Motor neuron (in vitro differentiated cells): ENCODE results near the gene PDE3A. TPM values are rescaled to one million over a fixed set of nuclear protein-coding genes. Genes with fewer than 3 reads are reported as not detected.

ENCODE experiments used
- ATAC-seq, 8 experiments: fragments of 200-7000 bp; cut with Tn5 transposase; replicated peaks in 6 of 8; 2 replicates each; pipeline ENCODE4 v1.8.0; 2021; ENCODE audit warnings: mild to moderate bottlenecking in 8 of 8, moderate library complexity in 8 of 8
- H3K27ac ChIP-seq, 2 donors: fragments of 250-450 bp; sonication (Bioruptor Pico); 2 replicates each; pipeline ENCODE4 v1.9.0; 2021; ENCODE audit warnings: antibody characterized with exemption in 2 of 2, mild to moderate bottlenecking in 2 of 2, moderate library complexity in 1 of 2
- H3K4me1 ChIP-seq, 2 donors: fragments of 250-450 bp; sonication (Bioruptor Pico); replicated peaks in 1 of 2; 2 replicates each; pipeline ENCODE4 v1.6.1; 2021; ENCODE audit warnings: antibody characterized with exemption in 2 of 2, mild to moderate bottlenecking in 2 of 2, moderate library complexity in 1 of 2
- H3K4me3 ChIP-seq, 5 donors: fragments of 250-450 bp; sonication (Bioruptor Pico); 2 replicates each; pipeline ENCODE4 v1.9.0; 2021; ENCODE audit warnings: antibody characterized with exemption in 5 of 5, mild to moderate bottlenecking in 5 of 5, moderate library complexity in 4 of 5
- WGBS, 10 experiments: fragments of 450-650 bp; shearing (Covaris generic); methylation state at CpG; one replicate each; pipeline ENCODE4 v1.0.0; 2022; 5-methylcytosine and 5-hydroxymethylcytosine counted together
- in situ Hi-C, 9 experiments: fragments of 400-800 bp; cut with MboI; loops; one replicate each; pipeline ENCODE4 v1.15.0; 2021; ENCODE audit warnings: low sequenced_read_pairs in 9 of 9, low pct_unique_long_range_greater_than_20kb in 2 of 9; ENCODE audit not compliant: unreplicated experiment in 9 of 9
- total RNA-seq, 8 experiments: library from RNA; unstranded; fragments of 300-600 nt; gene quantifications; 2 replicates each; pipeline versions ENCODE4 v1.2.3 to v1.2.4, GENCODE V29; 2022

PDE3A gene
- total RNA-seq, 8 experiments from 2014 or later: 0.41 to 18.7 (median 5.6) TPM

DNA sequence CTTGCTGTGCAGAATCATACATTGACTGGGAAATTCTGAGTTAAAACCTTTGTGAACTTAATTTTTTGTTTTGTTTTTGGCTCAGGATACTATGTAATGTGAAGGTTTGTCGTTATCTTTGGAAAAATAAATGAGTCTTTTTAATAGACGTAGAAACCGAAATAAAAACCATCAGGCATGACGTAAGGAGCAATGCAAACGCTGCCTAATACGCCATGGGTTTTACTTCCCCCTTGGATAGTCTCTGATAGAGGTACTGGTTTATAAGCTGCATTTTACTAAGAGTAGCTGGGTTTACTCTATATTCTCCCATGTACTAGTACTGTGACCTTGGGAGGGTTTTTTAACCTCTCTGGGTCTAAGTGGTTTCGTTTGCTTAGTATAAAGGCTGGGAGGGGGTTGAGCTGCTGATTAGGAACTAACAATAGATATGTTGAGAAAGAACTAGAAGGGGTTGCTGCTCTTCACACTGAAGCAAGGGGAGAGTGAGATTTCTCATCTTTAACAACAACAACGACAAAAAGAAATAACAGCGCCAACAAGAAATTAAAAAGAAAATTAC is 260.0 kb downstream of the PDE3A start:
- ATAC-seq: no peak
- in situ Hi-C loops: loop anchor here in 1 of 9 experiments (25.0 kb wide), 1 partner anchor 534 kb away; no protein-coding TSS in a partner anchor
- 64 to 100% (median 86%) methylated on average over 1 to 9 of the region's 9 CpGs for WGBS, 10 experiments
- Histone ChIP-seq H3K4me3 (no peak overlapping the region), H3K27ac (no peak overlapping the region), H3K4me1 (no peaks in the 10 kb centered on the region)

DNA sequence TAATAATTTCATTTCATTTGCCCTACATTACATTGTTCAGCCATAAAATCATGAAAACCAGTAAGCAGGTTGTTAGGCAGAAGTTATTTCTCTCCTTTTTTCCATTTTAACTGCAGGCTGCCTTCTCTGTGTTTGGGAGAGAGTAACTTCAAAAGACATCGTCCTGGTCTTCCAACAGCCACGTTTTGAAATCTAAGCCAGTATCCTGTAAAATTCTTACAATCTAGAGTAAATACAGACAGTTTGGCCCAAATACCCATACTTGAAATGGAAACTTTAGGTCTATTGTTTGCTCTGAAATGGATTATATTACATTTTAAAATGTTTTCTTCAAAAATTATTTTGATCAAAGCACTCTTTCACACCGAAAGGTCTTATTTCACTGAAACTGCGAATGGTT is 260.7 kb downstream of the PDE3A start:
- no peak for ATAC-seq
- Histone ChIP-seq H3K4me3 (no peak overlapping the region), H3K27ac (no peak overlapping the region), H3K4me1 (no peaks in the 10 kb centered on the region)
- 72 to 100% (median 86%) methylated on average over 2 to 4 of the region's 4 CpGs; no CpG with 5 or more reads in 1 of the 10 experiments for WGBS, 10 experiments
- in situ Hi-C loops: loop anchor here in 1 of 9 experiments (25.0 kb wide), 1 partner anchor 533 kb away; no protein-coding TSS in a partner anchor

DNA sequence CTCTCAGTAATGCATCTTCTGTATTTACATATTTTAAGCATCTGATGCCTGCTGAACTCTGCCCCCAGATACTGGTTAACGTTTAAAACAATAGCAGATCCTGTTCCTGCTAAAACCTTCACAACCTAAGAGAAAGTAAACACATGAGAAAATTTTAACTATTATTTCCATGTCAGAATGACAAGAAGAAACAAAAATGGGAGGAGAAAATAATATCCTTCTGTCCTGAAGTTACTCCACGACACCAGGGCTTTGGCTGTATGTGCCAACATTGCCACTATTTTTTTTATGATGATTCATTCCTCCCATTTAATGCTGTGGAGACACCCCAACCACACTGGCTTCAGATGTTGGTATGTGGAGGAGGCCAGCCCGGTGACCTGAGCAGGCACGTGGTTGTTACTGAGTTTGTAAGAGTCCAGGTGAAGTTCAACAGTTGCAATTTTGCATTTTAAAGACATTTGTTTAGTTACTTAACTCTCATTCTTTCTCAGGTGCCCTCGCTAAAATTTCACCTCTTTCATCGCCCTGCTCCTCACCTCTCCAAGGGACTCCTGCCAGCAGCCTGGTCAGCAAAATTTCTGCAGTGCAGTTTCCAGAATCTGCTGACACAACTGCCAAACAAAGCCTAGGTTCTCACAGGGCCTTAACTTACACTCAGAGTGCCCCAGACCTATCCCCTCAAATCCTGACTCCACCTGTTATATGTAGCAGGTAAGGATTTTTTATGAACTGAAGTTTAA is 261.2 kb downstream of the PDE3A start:
- Histone ChIP-seq H3K27ac (no peak overlapping the region), H3K4me1 (no peaks in the 10 kb centered on the region), H3K4me3 (no peak overlapping the region)
- peak in 2 of 8 experiments; percentile 33 to 48 for ATAC-seq
- 49 to 84% (median 75%) methylated on average over 2 to 6 of the region's 6 CpGs; no CpG with 5 or more reads in 1 of the 10 experiments for WGBS, 10 experiments
- in situ Hi-C loops: loop anchor here in 1 of 9 experiments (25.0 kb wide), 1 partner anchor 533 kb away; no protein-coding TSS in a partner anchor

DNA sequence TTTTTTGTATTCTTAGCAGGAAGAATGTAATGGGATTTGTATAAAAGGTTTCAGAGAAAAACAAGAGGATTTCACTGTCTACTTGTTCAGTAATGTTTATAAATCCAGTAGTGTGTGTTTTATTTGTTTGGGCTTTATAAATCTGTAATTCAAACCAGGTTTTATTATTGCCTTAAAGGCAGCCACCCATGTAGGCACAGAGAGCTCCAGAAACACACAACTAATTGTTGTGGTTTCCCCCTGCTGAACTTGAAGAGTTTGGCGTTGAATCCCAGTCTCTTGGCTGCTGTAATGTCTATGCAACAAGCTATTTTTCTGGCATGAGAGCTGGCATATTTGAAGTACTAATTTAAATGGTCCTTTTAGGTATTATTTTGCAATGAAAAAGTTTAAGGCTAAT is 263.4 kb downstream of the PDE3A start:
- in situ Hi-C loops: loop anchor here in 1 of 9 experiments (25.0 kb wide), 1 partner anchor 531 kb away; no protein-coding TSS in a partner anchor
- H3K4me1 ChIP-seq: no peaks in the 10 kb centered on the region
- no peak for ATAC-seq
- no peak overlapping the region for H3K27ac ChIP-seq
- WGBS, 10 experiments: 0 to 90% (median 47%) methylated on average over 1 of the region's 1 CpG; no CpG with 5 or more reads in 4 of the 10 experiments
- no peak overlapping the region for H3K4me3 ChIP-seq

DNA sequence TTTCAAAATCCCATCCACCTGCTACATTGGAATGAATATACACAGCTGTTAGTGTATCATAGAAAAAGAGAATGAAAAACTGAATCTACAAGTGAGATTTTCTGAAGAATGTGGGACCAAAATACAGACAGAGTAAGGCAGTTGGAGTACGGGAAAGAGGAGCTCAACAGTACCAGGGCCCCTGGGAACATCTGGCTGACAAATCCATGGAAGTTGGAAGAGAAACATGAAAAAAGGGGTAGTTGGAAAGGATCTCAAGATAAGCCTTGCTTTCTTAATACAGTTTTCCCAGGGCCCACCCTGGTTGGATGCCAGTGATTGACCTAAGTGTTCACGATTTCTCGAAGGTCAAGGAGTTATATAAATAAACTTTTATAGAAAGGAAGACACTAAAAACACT is 272.8 kb downstream of the PDE3A start:
- in situ Hi-C loops: loop anchor here in 1 of 9 experiments (25.0 kb wide), 1 partner anchor 521 kb away; no protein-coding TSS in a partner anchor
- ATAC-seq: no peak

DNA sequence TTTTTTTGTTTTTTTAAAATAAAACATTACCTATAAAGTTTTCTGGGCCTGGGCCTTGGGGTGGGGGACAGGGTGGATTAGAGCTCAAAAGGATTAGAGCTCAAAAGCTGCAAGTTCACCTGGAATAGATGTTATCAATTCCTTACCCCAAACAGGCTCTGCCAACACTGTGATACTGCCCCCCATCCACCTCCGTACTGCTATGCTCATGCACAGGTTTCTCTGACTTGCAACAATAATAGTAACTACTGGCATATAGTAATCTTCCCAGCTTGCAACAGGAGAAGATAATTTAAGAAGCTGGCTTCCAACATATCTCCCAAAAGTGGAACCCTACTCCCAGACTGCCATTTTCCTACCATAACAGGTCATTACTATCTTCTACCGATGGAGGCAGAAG is 275.5 kb downstream of the PDE3A start:
- Histone ChIP-seq H3K4me3 (no peak overlapping the region), H3K4me1 (no peaks in the 10 kb centered on the region), H3K27ac (no peak overlapping the region)
- in situ Hi-C loops: loop anchor here in 1 of 9 experiments (25.0 kb wide), 1 partner anchor 518 kb away; no protein-coding TSS in a partner anchor
- WGBS, 10 experiments: 80 to 100% (median 100%) methylated on average over 1 to 2 of the region's 2 CpGs; no CpG with 5 or more reads in 2 of the 10 experiments
- ATAC-seq: no peak

More for the DNA sequence above, 272.8 kb downstream of the PDE3A start:
- WGBS, 10 experiments: 40 to 100% (median 94%) methylated on average over 1 to 3 of the region's 3 CpGs
- Histone ChIP-seq H3K27ac (no peak overlapping the region), H3K4me1 (no peaks in the 10 kb centered on the region), H3K4me3 (no peak overlapping the region)

DNA sequence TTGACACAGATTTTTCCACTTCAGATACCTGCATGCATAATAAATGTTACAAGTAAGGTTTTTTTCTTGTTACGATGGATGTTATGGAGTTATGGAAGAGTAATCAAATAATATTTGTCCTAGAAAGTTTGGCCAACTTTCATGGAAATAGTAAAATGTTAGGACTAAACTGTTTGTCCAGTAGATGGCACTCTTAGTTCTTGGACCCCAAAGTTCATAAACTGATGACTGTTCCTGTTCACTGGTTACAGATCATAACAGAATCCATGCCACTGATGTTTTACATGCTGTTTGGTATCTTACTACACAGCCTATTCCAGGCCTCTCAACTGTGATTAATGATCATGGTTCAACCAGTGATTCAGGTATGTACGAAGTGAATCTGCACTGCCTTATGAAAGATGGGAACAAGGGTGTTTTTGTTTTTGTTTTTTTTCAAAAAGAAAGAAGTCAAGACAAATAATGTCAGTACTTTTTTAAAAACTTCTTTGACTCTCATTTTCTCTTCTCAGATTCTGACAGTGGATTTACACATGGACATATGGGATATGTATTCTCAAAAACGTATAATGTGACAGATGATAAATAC is 278.0 kb downstream of the PDE3A start:
- 0 to 86% (median 58%) methylated on average over 1 to 3 of the region's 3 CpGs for WGBS, 10 experiments
- H3K4me3 ChIP-seq: no peak overlapping the region
- peak; percentile 52 to 73 (median 58) for ATAC-seq

DNA sequence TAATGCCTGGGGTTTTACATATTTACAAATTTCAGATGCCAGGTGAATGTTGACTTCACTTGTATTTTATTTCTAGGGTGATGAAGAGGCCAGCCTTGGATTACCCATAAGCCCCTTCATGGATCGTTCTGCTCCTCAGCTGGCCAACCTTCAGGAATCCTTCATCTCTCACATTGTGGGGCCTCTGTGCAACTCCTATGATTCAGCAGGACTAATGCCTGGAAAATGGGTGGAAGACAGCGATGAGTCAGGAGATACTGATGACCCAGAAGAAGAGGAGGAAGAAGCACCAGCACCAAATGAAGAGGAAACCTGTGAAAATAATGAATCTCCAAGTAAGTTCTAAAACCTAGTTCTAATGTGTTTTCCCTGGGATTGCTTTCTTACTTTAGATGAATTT is 285.5 kb downstream of the PDE3A start:
- ATAC-seq: no peak
- Histone ChIP-seq H3K4me3 (no peak overlapping the region), H3K4me1 (no peaks in the 10 kb centered on the region), H3K27ac (no peak overlapping the region)
- in situ Hi-C loops: no loop called here
- 35 to 100% (median 88%) methylated on average over 1 to 2 of the region's 2 CpGs; no CpG with 5 or more reads in 1 of the 10 experiments for WGBS, 10 experiments

More for the DNA sequence above, 278.0 kb downstream of the PDE3A start:
- in situ Hi-C loops: loop anchor here in 1 of 9 experiments (25.0 kb wide), 1 partner anchor 516 kb away; no protein-coding TSS in a partner anchor
- H3K4me1 ChIP-seq: no peaks in the 10 kb centered on the region
- H3K27ac ChIP-seq: no peak overlapping the region

DNA sequence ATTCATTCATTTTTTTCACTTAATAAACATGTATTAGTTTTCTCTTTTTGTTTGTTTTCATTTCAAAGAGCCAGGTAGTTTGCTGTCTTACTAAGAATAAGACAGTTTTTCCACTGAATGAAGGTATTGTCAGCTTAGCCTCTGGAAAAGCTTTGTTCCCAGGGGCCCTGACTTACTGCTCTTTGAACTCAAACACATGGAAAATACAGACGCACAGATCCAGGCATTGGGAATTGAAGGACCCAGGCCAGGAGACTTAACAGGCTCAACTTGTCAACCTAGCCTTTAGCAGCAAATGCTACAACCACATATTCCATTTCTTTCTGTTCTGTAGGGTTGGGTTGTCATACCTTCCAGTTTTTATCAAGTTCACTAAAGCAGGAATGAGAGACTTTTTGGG is 288.3 kb downstream of the PDE3A start:
- H3K4me3 ChIP-seq: no peak overlapping the region
- 0 to 60% (median 20%) methylated on average over 1 of the region's 1 CpG; no CpG with 5 or more reads in 2 of the 10 experiments for WGBS, 10 experiments
- in situ Hi-C loops: no loop called here
- ATAC-seq: no peak
- no peaks in the 10 kb centered on the region for H3K4me1 ChIP-seq
- no peak overlapping the region for H3K27ac ChIP-seq

DNA sequence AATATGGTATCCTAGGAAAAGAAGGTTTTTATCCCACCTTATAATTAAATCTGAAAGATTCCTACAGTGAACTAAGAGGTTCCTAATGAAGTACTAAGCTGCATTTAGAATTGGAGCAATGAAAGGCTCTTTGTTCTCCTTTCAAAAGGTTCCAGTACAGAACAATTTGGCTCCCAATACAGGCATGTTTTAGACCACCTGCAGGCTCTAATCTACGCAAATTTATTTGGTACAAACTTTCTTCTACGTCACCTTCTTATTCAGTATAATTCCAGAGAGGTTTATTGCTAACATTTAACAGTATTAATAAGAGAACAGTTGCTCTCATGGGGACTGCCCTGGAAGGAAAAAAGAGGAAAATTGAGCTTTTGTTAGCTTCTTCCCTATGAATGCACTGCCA is 289.2 kb downstream of the PDE3A start:
- Histone ChIP-seq H3K4me1 (no peaks in the 10 kb centered on the region), H3K27ac (no peak overlapping the region), H3K4me3 (no peak overlapping the region)
- in situ Hi-C loops: no loop called here
- 4 to 90% (median 67%) methylated on average over 2 of the region's 2 CpGs; no CpG with 5 or more reads in 3 of the 10 experiments for WGBS, 10 experiments
- ATAC-seq: no peak

DNA sequence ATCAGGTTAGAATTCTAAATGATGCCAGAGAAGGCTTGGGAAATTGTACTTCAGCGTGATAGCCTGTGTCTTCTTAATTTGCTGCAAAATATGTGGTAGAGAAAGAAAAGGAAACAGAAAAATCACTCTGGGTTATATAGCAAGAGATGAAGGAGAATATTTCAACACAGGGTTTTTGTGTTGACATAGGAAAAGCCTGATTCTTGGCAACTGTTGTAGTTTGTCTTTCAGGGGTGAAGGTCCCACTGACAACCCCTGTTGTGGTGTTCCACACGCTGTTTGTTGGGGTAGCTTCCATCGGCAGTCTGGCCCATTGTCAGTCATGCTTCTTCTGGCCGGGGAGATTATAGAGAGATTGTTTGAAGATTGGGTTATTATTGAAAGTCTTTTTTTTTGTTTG is 313.0 kb downstream of the PDE3A start:
- in situ Hi-C loops: no loop called here
- no peak overlapping the region for H3K4me3 ChIP-seq
- no peak overlapping the region for H3K27ac ChIP-seq
- no peak for ATAC-seq
- 35 to 91% (median 89%) methylated on average over 2 to 4 of the region's 4 CpGs for WGBS, 10 experiments
- H3K4me1 ChIP-seq: no peaks in the 10 kb centered on the region

DNA sequence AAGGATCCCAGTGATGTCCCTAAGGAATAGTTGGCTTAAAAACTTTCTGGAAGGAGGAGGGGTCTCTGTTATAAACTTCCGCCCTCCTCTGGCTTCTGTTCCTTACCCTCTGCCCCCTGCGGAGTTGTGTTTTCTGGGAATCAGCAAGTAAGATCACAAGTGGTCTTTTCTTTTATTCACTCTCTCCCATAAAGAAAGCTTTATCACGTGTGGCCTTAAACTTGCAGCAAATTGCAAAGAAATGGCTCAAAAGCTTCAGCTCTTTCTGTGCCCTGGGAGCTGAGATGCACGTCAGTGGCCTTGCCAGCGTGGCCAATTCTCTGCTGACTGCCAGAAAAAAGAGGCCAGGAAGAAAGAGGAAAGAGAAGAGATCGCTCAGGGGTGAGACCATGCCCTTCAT is 326.9 kb downstream of the PDE3A start, which contains the start of gene SLCO1C1:
SLCO1C1 (plus strand) TSS at position 101 of the 400 bp plus-strand sequence. CDS start 4,245 bp downstream, outside the sequence.
- H3K4me3 ChIP-seq: no peak within 1 kb of the TSS
- in situ Hi-C loops: no loop called here
- H3K4me1 ChIP-seq: no peaks in the 10 kb centered on the region
- 0 to 62% (median 38%) methylated on average over 1 to 5 of the region's 6 CpGs; no CpG with 5 or more reads in 2 of the 10 experiments for WGBS, 10 experiments
- ATAC-seq: peak in 2 of 8 experiments; percentile 29 to 31
- no peak within 1 kb of the TSS for H3K27ac ChIP-seq
